Left cardiac atrium (tissue), 4 donors: ENCODE measurements around the gene PACRG. TPM values are rescaled to one million over a fixed set of nuclear protein-coding genes. Genes with fewer than 3 reads are reported as not detected.
A peak's percentile ranks its signal among the peaks of the same experiment; 100 is the strongest.

Experiments
- ATAC-seq, 2 donors: fragments of 200-7000 bp; cut with Tn5 transposase; one replicate each; pipeline ENCODE4 v1.9.1; 2020; ENCODE audit warnings: mild to moderate bottlenecking in 2 of 2, moderate library complexity in 2 of 2
- DNase-seq: peaks from one replicate; pipeline ENCODE4 v3.0.0-alpha.2; 2020
- intact Hi-C, 2 donors: fragments of 100-400 bp; cut with DNase I; formaldehyde crosslinking; loops; one replicate each; pipeline versions ENCODE4 v1.14.1 to v1.15.1; 2022 to 2023
- total RNA-seq, 2 donors: library from RNA; stranded (reverse); fragmentation: NEBNext Ultra II Directional; extraction: Animal tissue kit (Norgen Biotek cat#: 25700); gene quantifications; one replicate each; pipeline ENCODE4 v1.2.1, GENCODE V29; 2021
- donor health status: DM: no; HTN: yes; CAD: no.
- donor health status: DM: no; HTN: yes; CAD: no; lungs with severe emphysema.
- donor health status: DM: yes; HTN: yes; CAD: no.
- donor health status: Dilated cardiomyopathy.

The PACRG gene
- total RNA-seq, 2 donors from 2014 or later = 3.2 to 4.5 TPM

- no peak for DNase-seq
- intact Hi-C loops = loop anchor here in 1 of 2 donors (10.0 kb wide), 1 partner anchor 320 kb away; no protein-coding TSS in a partner anchor
- no peak for ATAC-seq
Observed at GRCh38 chr6:163175301-163175700, 447.5 kb downstream of the PACRG start.

GRCh38 chr6:163176097-163176496 is 448.3 kb downstream of the PACRG start:
- ATAC-seq (no peak), DNase-seq (no peak)
- intact Hi-C loops = loop anchor here in 1 of 2 donors (10.0 kb wide), 1 partner anchor 321 kb away; no protein-coding TSS in a partner anchor

- ATAC-seq (no peak), DNase-seq (no peak)
- intact Hi-C loops = loop anchor here in 1 of 2 donors (10.0 kb wide), 1 partner anchor 322 kb away; no protein-coding TSS in a partner anchor
Observed at GRCh38 chr6:163177007-163177406, 449.2 kb downstream of the PACRG start.

DNA sequence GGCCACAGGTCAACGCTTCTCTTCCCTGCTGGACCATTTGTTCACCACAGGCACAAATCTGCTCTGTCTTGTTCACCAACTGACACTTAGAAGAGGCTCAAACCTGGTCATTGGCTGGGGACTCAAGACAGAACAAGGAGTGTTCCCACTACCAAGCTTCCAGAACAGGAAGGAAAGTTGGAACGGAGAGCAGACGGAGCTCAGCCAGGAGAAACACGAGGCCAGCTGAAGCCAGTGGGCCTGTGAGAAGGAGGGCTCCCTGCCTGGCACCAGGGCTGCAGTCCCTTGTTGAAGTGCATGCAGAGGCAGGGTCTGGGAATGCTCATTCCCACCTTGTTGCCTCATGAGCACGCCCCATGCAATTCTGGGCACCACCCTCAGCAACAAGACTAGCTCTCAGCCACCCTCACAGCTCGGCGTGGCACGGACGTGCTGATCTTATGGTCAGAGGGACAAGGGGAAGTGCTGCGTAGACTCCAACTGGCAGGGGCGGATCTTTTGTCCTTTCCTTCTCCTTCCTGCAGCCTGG is 450.2 kb downstream of the PACRG start:
- ATAC-seq (no peak), DNase-seq (no peak)
- intact Hi-C loops = loop anchor here in 1 of 2 donors (10.0 kb wide), 1 partner anchor 323 kb away; no protein-coding TSS in a partner anchor

DNA sequence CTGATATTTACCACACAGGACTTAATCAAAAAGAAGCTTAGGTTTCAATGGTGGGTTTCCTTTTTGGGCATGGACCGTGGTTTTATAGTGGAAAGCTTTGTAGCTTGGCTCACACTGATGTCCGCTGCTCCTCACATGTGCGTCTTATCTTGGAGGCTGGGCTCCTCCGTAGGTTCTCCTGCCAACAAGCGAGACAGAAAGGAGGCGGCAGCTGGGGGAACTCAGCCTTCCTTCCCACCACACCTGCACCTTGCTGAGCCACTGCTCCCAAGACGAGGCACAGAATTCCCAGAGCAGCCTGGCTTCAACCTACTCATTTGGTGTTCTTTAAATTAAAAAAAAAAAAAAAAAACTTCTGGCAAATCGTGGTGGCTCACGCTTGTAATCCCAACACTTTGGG is 451.3 kb downstream of the PACRG start:
- DNase-seq = no peak
- intact Hi-C loops = loop anchor here in 1 of 2 donors (10.0 kb wide), 1 partner anchor 324 kb away; no protein-coding TSS in a partner anchor
- peak in 1 of 2 donors; percentile 7 for ATAC-seq

DNA sequence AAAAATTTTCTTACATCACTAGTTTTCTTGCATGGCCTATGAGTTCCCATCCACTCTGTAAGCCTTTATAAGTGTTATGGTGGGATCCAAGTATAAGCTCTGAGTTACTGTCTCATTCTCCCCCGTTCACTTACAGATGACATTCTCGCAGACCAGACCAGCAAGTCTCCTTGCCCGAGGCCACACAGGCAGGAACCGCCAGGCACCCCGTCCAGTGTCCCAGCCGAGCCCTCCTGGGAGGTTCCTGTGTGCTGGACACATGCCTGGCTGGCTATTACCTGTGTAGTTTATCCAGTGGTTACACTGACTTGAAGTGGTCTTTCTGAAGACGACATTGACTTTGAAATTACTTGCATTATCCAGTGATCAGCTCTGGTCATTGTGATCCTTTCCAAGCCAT is 451.9 kb downstream of the PACRG start:
- DNase-seq (no peak), ATAC-seq (no peak)
- intact Hi-C loops = loop anchor here (2.0 to 10.0 kb wide), 7 partner anchors 235 to 1745 kb away; partner anchors contain the start of gene QKI (in 1 of the 2)

DNA sequence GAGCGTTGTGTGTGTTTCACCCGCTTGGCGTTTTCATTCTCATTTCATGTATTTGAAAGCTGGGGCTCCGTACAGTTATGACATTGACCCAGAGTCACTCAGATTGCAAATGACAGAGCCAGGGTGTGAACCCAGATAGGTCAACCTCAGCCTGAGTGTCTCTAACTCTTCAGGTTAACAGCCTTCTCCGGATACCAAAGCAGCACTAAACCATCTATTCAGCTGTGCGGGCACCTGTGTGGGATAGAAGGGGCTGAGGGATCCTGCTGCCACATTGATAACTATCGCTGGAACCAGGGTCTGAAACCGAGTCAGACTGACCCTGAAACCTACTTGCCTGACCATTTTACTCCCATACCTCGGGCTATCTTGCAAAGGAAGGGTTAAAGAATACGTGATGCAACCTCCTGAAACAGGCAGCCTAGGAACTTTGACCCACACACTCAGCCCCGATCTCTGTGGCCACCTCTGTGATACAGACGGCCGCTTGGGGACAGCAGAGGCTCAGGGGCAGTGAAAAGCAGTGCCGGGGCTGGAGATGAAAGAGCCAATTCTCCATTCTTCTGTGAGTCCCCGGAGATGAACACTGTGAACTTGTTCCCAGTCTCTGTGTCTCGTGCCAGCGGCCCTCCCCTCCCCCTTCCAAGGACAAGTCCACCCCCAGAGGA is 453.2 kb downstream of the PACRG start:
- intact Hi-C loops = loop anchor here (2.0 to 10.0 kb wide), 6 partner anchors 234 to 1744 kb away; partner anchors contain the start of gene QKI (in 1 of the 2)
- peak; percentile 79 for DNase-seq

DNA sequence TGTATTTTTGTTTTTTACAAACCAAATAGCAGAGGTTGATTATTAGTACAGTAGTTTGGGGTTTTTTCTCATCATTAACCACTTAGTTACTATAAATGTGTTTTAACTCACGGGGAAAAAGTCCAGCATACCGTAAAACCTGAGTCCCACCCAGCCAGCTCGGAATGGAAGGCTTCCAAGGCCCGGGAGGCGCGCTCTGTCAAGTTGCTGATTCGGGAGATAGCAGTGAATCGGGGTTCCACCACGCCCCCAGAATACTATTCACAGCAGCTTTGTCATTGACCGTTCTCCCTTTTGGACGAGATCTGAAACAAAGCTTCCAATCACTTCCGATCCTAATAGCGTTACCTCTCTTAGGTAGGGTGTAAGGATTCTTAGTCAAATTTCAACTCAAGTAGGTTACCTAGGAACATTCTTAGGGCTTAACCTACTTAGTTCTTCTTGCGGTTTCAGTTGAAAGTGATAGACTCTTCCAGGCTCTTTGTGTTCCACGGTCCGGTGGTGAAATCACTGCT is 453.9 kb downstream of the PACRG start:
- ATAC-seq (no peak), DNase-seq (no peak)

More for the DNA sequence above, 453.2 kb downstream of the PACRG start:
- peak; percentile 96 to 98 for ATAC-seq

DNA sequence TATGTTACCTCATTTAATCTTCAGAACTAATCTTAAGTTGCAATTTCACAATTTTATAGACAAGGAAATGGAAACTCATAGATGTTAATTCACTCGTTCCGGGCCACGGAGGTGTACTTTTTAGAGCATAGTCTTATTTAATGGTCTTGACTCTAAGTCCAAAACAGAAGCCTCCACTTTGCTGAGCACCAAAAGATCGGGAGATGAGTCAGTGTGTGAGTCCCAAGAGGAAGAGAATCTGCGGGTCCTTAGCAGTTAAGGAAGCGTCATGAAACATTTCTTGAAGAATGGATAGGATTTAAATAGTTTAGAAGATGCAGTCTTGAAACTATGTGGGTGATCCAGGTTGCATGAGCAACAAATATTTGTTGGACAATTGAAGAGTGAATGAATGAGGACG is 454.9 kb downstream of the PACRG start:
- no peak for DNase-seq
- no peak for ATAC-seq
- intact Hi-C loops = loop anchor here (5.0 to 10.0 kb wide), 5 partner anchors 232 to 1742 kb away; partner anchors contain the start of gene QKI (in 1 of the 2)

More for the DNA sequence above, 453.9 kb downstream of the PACRG start:
- intact Hi-C loops = loop anchor here (2.0 to 10.0 kb wide), 6 partner anchors 233 to 1743 kb away; partner anchors contain the start of gene QKI (in 1 of the 2)

- intact Hi-C loops = loop anchor here (5.0 to 10.0 kb wide), 5 partner anchors 231 to 1741 kb away; partner anchors contain the start of gene QKI (in 1 of the 2)
- DNase-seq (no peak), ATAC-seq (peak in 1 of 2 donors; percentile 41)
Observed at GRCh38 chr6:163183806-163184205, 456.0 kb downstream of the PACRG start.

DNA sequence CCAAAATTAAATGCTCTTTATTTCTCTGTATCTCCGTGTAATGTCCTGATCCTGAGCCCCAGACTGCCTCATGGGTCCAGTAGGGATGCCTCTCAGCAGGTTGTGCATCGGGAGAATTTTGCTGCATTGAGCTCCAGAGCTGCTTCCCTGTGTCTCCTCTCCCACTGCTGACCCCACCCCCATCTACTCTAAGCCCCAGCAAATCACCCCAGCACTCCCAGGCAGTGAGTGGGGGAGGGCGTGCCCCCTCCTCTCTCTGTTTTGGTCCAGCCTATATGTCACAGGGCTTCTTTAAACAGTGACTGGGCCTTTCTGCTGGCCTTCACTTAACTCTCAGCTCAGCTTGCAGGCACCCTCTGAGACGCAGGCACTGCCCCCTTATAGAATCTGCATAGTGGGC is 458.0 kb downstream of the PACRG start:
- no peak for DNase-seq
- intact Hi-C loops = loop anchor here (10.0 kb wide), 4 partner anchors 229 to 1739 kb away; partner anchors contain the start of gene QKI (in 1 of the 2)
- no peak for ATAC-seq

DNA sequence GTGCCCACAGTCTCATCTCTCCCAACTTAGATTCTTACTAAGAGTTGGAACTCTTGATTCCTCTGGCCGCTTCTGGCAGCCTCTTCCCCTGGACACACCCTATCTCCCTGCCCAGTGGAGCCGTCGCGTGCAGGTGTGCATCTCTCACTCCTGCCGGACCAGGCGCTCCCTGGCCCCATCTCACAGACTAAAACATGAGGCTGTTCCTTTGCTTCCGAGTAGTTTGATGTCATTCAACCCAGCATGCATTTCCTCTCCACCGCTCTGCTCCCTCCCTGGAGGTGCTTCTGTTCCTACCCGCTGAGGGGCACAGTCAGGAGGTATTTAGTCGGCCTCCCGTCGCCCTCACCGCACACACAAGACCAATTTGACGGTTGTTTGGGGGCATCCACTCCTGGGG is 458.8 kb downstream of the PACRG start:
- ATAC-seq (no peak), DNase-seq (no peak)
- intact Hi-C loops = loop anchor here (10.0 kb wide), 4 partner anchors 228 to 1738 kb away; partner anchors contain the start of gene QKI (in 1 of the 2)

DNA sequence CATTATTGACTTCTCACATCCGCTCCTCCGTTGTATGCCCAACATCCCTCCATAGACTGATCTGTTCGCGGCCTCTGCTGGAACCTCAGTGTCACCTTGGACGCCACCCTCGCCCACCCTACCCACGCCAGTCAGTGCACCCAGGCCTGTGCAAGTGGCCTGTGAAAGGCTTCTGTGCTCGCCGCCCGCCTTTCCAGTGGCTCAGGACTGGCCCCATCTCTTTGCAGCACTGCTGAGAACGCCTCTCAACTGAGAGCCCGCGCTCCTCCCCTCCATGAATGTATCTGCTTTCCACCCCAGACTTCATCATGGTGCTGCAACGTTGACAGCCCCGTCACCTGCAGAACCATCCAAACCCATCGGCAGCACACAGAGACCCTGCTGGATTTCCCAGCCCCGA is 459.4 kb downstream of the PACRG start:
- DNase-seq (no peak), ATAC-seq (no peak)
- intact Hi-C loops = loop anchor here (10.0 kb wide), 4 partner anchors 228 to 1738 kb away; partner anchors contain the start of gene QKI (in 1 of the 2)

GRCh38 chr6:163187606-163188005 is 459.8 kb downstream of the PACRG start:
- ATAC-seq = no peak
- intact Hi-C loops = loop anchor here (10.0 kb wide), 4 partner anchors 227 to 1737 kb away; partner anchors contain the start of gene QKI (in 1 of the 2)
- DNase-seq = no peak

GRCh38 chr6:163188746-163189145 is 461.0 kb downstream of the PACRG start:
- DNase-seq (no peak), ATAC-seq (no peak)
- intact Hi-C loops = loop anchor here (10.0 kb wide), 4 partner anchors 226 to 1736 kb away; partner anchors contain the start of gene QKI (in 1 of the 2)

DNA sequence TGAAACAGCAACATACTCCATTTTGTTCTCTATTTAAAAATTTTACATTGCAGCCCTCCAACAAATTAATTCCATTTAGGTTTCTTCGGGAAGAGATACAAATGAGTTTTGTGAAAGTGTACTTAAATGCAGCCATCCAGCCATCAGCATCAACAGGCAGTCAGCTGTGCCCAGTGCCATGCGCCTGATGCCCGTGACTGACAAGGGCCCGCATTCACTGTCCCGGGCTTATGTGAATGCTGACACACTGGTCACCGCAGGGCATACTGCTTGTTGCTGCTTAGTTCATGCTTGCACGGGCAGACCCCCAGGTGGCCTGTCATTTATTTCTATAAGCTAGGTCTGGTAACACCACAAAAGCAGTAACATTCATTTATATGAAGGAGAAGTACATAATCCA is 461.8 kb downstream of the PACRG start:
- ATAC-seq (no peak), DNase-seq (no peak)
- intact Hi-C loops = loop anchor here (10.0 kb wide), 4 partner anchors 225 to 1735 kb away; partner anchors contain the start of gene QKI (in 1 of the 2)

GRCh38 chr6:163190786-163191185 is 463.0 kb downstream of the PACRG start:
- ATAC-seq (no peak), DNase-seq (no peak)
- intact Hi-C loops = no loop called here

DNA sequence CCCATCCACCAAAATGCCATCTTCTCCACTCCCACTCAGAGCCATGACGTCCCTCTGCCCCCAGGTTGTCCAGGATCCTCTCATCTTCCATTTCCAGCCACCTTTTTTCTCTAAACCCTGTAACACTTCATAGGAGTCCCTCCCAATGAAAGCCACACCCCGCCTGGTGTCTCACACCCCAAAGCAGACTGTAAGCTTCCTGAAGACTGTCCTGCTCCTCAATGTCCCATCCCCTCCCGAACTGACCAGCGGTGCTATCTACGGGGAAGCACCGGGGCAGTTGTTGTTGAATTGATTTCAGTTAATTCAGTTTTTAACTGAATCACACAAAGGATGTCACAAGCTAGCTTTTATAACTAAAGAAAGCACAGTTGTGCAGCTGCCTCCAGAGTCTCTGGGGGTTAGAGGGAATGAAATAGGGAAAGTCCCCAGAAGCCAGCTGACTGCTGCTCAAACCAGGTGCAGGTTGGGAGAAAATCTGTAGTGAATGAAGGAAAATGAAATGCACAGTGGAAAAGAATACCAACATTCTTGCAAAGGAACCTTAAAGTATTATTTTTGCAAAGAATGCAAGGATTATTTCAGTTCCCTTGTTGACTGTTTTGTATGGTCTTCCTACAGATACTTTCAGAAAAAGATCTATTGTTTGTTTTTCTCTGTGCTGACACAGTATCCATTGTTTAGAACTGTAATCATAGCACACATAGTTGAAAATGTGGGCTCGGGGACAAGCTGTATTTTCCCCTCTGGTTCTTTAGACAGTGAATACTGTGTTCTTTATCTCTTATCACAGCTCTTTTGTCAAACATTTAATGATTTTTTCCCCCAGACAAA is 464.1 kb downstream of the PACRG start:
- no peak for DNase-seq
- intact Hi-C loops = no loop called here
- no peak for ATAC-seq
